HEK293 (cell line): ENCODE results near the gene FXYD6.

Experiments
- SP2 ChIP-seq: fragments of 450-650 bp; formaldehyde crosslinking; IDR thresholded peaks from 2 replicates; pipeline ENCODE4 v1.5.1; 2016; ENCODE audit warnings: missing biosample characterization, missing genetic modification characterization
- ZBTB7A ChIP-seq: fragments of 450-650 bp; formaldehyde crosslinking; IDR thresholded peaks from 2 replicates; pipeline ENCODE4 v1.5.1; 2016; ENCODE audit warnings: low read depth, missing biosample characterization, missing genetic modification characterization
- ZBTB8A ChIP-seq: fragments of 450-650 bp; formaldehyde crosslinking; IDR thresholded peaks from 2 replicates; pipeline ENCODE4 v1.5.1; 2016; ENCODE audit warnings: missing biosample characterization, missing genetic modification characterization
- ZEB2 ChIP-seq: fragments of 450-650 bp; formaldehyde crosslinking; IDR thresholded peaks from 2 replicates; pipeline ENCODE4 v1.5.1; 2016; ENCODE audit warnings: missing biosample characterization, missing genetic modification characterization
- ZNF10 ChIP-seq: fragments of 450-650 bp; formaldehyde crosslinking; IDR thresholded peaks from 2 replicates; pipeline ENCODE4 v1.5.1; 2017; ENCODE audit warnings: missing biosample characterization, missing genetic modification characterization
- ZNF121 ChIP-seq: fragments of 450-650 bp; formaldehyde crosslinking; IDR thresholded peaks from 2 replicates; pipeline ENCODE4 v1.5.1; 2016; ENCODE audit warnings: missing biosample characterization, missing genetic modification characterization
- ZNF266 ChIP-seq: fragments of 450-650 bp; formaldehyde crosslinking; IDR thresholded peaks from 2 replicates; pipeline ENCODE4 v1.5.1; 2016; ENCODE audit warnings: missing biosample characterization, missing genetic modification characterization, low read depth
- ZNF274 ChIP-seq, 2 experiments: fragments of 200-500 bp in 1 of 2; fragments of 450-650 bp in 1 of 2; sonication (Bioruptor generic) in 1 of 2; formaldehyde crosslinking in 1 of 2; IDR thresholded peaks; 2 replicates each; pipeline versions ENCODE4 v1.5.1 to v1.6.1; 2014 to 2016; ENCODE audit warnings: borderline replicate concordance in 1 of 2, inconsistent platforms in 1 of 2, low read length in 1 of 2, missing biosample characterization in 1 of 2, missing genetic modification characterization in 1 of 2
- ZNF423 ChIP-seq: fragments of 450-650 bp; formaldehyde crosslinking; IDR thresholded peaks from 2 replicates; pipeline ENCODE4 v1.5.1; 2016; ENCODE audit warnings: missing biosample characterization, missing genetic modification characterization
- ZNF449 ChIP-seq: fragments of 450-650 bp; formaldehyde crosslinking; IDR thresholded peaks from 2 replicates; pipeline ENCODE4 v1.5.1; 2017; ENCODE audit warnings: missing biosample characterization, mild to moderate bottlenecking, missing genetic modification characterization, moderate library complexity
- ZNF510 ChIP-seq: fragments of 450-650 bp; formaldehyde crosslinking; IDR thresholded peaks from 2 replicates; pipeline ENCODE4 v1.5.1; 2018; ENCODE audit warnings: mild to moderate bottlenecking, missing genetic modification characterization, missing biosample characterization; ENCODE audit not compliant: insufficient replicate concordance
- ZNF664 ChIP-seq: fragments of 450-650 bp; formaldehyde crosslinking; IDR thresholded peaks from 2 replicates; pipeline ENCODE4 v1.5.1; 2016; ENCODE audit warnings: missing biosample characterization, missing genetic modification characterization
- TF ChIP-seq, protein P1 (sequence below): fragments of 450-650 bp; formaldehyde crosslinking; IDR thresholded peaks from 2 replicates; pipeline ENCODE4 v1.5.1; 2016; ENCODE audit warnings: missing biosample characterization, missing genetic modification characterization

DNA sequence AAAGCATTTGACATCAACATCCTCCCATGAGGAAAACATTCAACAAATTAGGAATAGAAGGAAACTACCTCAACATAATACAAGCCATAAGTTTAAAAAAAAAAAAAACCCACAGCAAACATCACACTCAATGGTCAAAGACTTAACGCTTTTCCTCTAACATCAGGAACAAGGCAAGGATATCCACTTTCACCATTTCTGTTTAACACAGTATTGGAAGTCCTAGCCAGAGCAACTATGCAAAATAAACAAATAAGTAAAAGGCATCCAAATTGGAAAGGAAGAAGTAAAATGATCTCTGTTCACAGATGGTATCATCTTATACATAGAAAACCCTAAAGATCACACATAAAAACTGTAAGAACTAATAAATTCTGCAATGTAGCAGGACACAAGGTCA is 13.1 kb downstream of the FXYD6 start:
- TF ChIP-seq, protein P1, sequence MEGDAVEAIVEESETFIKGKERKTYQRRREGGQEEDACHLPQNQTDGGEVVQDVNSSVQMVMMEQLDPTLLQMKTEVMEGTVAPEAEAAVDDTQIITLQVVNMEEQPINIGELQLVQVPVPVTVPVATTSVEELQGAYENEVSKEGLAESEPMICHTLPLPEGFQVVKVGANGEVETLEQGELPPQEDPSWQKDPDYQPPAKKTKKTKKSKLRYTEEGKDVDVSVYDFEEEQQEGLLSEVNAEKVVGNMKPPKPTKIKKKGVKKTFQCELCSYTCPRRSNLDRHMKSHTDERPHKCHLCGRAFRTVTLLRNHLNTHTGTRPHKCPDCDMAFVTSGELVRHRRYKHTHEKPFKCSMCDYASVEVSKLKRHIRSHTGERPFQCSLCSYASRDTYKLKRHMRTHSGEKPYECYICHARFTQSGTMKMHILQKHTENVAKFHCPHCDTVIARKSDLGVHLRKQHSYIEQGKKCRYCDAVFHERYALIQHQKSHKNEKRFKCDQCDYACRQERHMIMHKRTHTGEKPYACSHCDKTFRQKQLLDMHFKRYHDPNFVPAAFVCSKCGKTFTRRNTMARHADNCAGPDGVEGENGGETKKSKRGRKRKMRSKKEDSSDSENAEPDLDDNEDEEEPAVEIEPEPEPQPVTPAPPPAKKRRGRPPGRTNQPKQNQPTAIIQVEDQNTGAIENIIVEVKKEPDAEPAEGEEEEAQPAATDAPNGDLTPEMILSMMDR (tag by site-specific recombination): no peak
- TF ChIP-seq ZNF423 (tag by site-specific recombination) (no peak), ZBTB7A (tag by site-specific recombination) (no peak), ZNF510 (tag by site-specific recombination) (no peak), ZNF449 (tag by site-specific recombination) (no peak), ZNF266 (no peak), ZNF664 (no peak), ZNF121 (tag by site-specific recombination) (no peak), ZBTB8A (tag by site-specific recombination) (no peak), ZNF274 (IDR thresholded peaks at IDR 0.05; ENCODE audit: low read length) (no peak), ZNF274 (tag by site-specific recombination; IDR thresholded peaks at IDR 0.05; ENCODE audit: borderline replicate concordance) (no peak), ZEB2 (tag by site-specific recombination) (no peak), ZNF10 (tag by site-specific recombination) (no peak), SP2 (tag by site-specific recombination) (no peak)
